Kidney (tissue), 14 donors: ENCODE data around the gene SORCS2. TPM values are rescaled to one million over a fixed set of nuclear protein-coding genes. Genes with fewer than 3 reads are reported as not detected.
A peak's percentile ranks its signal among the peaks of the same experiment; 100 is the strongest.

ENCODE experiments used
- DNase-seq, 5 donors: peaks; one replicate each; pipeline ENCODE4 v3.0.0-alpha.2; 2013 to 2020
- FAIRE-seq: peaks from 2 replicates; lab custom pipeline; 2012; peaks lifted over from hg19 to GRCh38; lab: Jason Lieb, UNC
- H3K27ac ChIP-seq, 2 donors: one replicate each; pipeline ENCODE4 v1.7.0; 2013; ENCODE audit warnings: low read depth in 2 of 2, low read length in 2 of 2, inconsistent platforms in 1 of 2
- H3K27me3 ChIP-seq: one replicate; pipeline ENCODE4 v1.7.1; 2013; ENCODE audit warnings: low read length, inconsistent platforms; ENCODE audit not compliant: control insufficient read depth, insufficient read depth
- H3K36me3 ChIP-seq, 3 donors: one replicate each; pipeline versions ENCODE4 v1.7.0 to v1.7.1; 2013; ENCODE audit warnings: low read length in 3 of 3, control low read depth in 1 of 3, inconsistent platforms in 1 of 3; ENCODE audit not compliant: insufficient read depth in 3 of 3, control insufficient read depth in 2 of 3
- H3K4me1 ChIP-seq, 3 donors: one replicate each; pipeline versions ENCODE4 v1.7.0 to v1.7.1; 2013; ENCODE audit warnings: low read length in 3 of 3, inconsistent platforms in 1 of 3, low read depth in 1 of 3; ENCODE audit not compliant: control insufficient read depth in 2 of 3, insufficient read depth in 2 of 3
- H3K4me3 ChIP-seq, 3 donors: one replicate each; pipeline versions ENCODE4 v1.7.0 to v1.8.1; 2013; ENCODE audit warnings: low read length in 3 of 3, control low read depth in 1 of 3, inconsistent platforms in 1 of 3
- H3K9ac ChIP-seq, 3 donors: one replicate each; pipeline versions ENCODE4 v1.7.0 to v1.7.1; 2013; ENCODE audit warnings: low read length in 3 of 3, control low read depth in 1 of 3, inconsistent platforms in 1 of 3
- H3K9me3 ChIP-seq, 3 donors: one replicate each; pipeline versions ENCODE4 v1.7.0 to v1.7.1; 2013; ENCODE audit warnings: low read length in 3 of 3, control low read depth in 1 of 3, inconsistent platforms in 1 of 3; ENCODE audit not compliant: control insufficient read depth in 2 of 3, insufficient read depth in 1 of 3
- intact Hi-C: fragments of 100-400 bp; cut with DNase I; formaldehyde crosslinking; loops from one replicate; pipeline ENCODE4 v1.11.1; 2022
- polyA plus RNA-seq: library from polyadenylated mRNA; stranded (reverse); fragments of 350-450 nt; fragmentation: Illumina TruSeq; extraction: RNeasy Lipid Tissue Mini Kit (QIAGEN cat#74804); gene quantifications from one replicate; pipeline ENCODE4 v1.2.3, GENCODE V29; 2014; ENCODE audit warnings: low read depth, low replicate concordance; ENCODE audit not compliant: insufficient read depth
- total RNA-seq: library from RNA; stranded (reverse); fragmentation: NEBNext Ultra II Directional; extraction: Animal tissue kit (Norgen Biotek cat#: 25700); gene quantifications from one replicate; pipeline ENCODE4 v1.2.1, GENCODE V29; 2021
- TF ChIP-seq, protein P1 (sequence below): IDR thresholded peaks from 3 replicates; pipeline ENCODE4 v1.5.1; 2012; ENCODE audit warnings: mild to moderate bottlenecking, moderate library complexity, borderline replicate concordance; ENCODE audit not compliant: insufficient read depth; ENCODE audit errors: extremely low read depth
- donor health status: control.
- donor health status: control.
- donor health status: control.
- donor health status: control.
- donor health status: control.
- donor health status: DM: yes; HTN: yes; CAD: no.
- donor health status: Normal renal cell carcinoma (clear cell type).

Gene SORCS2
- total and polyA plus RNA-seq, 2 donors from 2014 or later: 6.1 to 9.1 TPM

DNA sequence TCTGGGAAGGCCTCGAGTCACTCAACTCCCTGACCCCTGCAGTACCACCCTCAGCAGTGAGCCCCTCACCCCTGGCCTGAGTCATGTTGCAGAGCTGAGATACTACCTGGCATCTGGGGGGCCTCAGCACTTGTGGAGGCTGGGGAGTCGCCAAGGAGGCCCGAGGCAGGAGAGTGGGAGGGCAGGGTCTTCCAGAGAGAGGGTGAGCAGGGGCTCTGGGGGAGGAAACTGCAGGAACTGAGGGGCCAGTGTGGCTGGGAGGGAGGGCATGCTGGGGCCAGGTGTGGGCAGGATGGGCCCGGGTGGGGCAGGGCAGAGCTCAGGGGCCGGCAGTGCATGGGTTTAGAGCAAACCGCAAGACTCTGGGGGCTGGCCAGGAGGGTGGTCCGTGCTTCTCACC lies 59.7 kb downstream of the SORCS2 start:
- TF ChIP-seq, protein P1, sequence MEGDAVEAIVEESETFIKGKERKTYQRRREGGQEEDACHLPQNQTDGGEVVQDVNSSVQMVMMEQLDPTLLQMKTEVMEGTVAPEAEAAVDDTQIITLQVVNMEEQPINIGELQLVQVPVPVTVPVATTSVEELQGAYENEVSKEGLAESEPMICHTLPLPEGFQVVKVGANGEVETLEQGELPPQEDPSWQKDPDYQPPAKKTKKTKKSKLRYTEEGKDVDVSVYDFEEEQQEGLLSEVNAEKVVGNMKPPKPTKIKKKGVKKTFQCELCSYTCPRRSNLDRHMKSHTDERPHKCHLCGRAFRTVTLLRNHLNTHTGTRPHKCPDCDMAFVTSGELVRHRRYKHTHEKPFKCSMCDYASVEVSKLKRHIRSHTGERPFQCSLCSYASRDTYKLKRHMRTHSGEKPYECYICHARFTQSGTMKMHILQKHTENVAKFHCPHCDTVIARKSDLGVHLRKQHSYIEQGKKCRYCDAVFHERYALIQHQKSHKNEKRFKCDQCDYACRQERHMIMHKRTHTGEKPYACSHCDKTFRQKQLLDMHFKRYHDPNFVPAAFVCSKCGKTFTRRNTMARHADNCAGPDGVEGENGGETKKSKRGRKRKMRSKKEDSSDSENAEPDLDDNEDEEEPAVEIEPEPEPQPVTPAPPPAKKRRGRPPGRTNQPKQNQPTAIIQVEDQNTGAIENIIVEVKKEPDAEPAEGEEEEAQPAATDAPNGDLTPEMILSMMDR: no peak
- Histone ChIP-seq H3K9me3 (no peaks in the 10 kb centered on the region), H3K27ac (no peak overlapping the region), H3K4me1 (no peaks in the 10 kb centered on the region), H3K27me3 (no peaks in the 10 kb centered on the region), H3K4me3 (no peak overlapping the region), H3K36me3 (no peaks in the 10 kb centered on the region), H3K9ac (no peak overlapping the region)
- no peak for FAIRE-seq
- DNase-seq: peak in 1 of 5 donors; percentile 52
- intact Hi-C loops: no loop called here

GRCh38 chr4:7252510-7253340 lies 60.4 kb downstream of the SORCS2 start:
- Histone ChIP-seq H3K9ac (no peak overlapping the region), H3K4me3 (no peak overlapping the region), H3K27ac (no peak overlapping the region), H3K9me3 (no peaks in the 10 kb centered on the region), H3K36me3 (no peaks in the 10 kb centered on the region), H3K4me1 (no peaks in the 10 kb centered on the region), H3K27me3 (no peaks in the 10 kb centered on the region)
- intact Hi-C loops: no loop called here
- peak in 1 of 5 donors; percentile 63 for DNase-seq
- TF ChIP-seq, protein P1: no peak
- FAIRE-seq: no peak

DNA sequence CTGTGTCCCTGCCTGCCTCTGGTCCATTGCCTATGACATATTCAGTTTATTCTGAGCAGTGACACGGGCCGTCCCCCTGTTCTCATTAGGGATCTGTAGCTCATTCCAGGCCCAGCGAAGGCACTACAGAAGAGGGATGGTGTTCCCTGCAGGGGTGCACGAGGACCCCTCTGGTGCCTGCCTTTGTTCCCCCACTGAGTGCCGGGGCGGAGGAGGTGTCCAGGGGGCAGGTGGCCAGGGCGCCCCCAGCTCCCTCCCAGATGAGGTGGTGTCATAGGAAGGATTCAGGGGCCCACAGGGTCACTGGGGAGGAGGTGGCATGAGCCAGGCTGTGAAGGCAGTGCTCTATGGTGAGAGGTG lies 61.0 kb downstream of the SORCS2 start:
- no peaks in the 10 kb centered on the region for H3K36me3 ChIP-seq
- no peaks in the 10 kb centered on the region for H3K9me3 ChIP-seq
- H3K4me3 ChIP-seq: no peak overlapping the region
- no peaks in the 10 kb centered on the region for H3K27me3 ChIP-seq
- H3K4me1 ChIP-seq: no peaks in the 10 kb centered on the region
- H3K9ac ChIP-seq: no peak overlapping the region
- FAIRE-seq: no peak
- TF ChIP-seq, protein P1: no peak
- DNase-seq: peak in 1 of 5 donors; percentile 57
- intact Hi-C loops: no loop called here
- no peak overlapping the region for H3K27ac ChIP-seq
